ENCODE results near the gene ALKBH8.

DNA sequence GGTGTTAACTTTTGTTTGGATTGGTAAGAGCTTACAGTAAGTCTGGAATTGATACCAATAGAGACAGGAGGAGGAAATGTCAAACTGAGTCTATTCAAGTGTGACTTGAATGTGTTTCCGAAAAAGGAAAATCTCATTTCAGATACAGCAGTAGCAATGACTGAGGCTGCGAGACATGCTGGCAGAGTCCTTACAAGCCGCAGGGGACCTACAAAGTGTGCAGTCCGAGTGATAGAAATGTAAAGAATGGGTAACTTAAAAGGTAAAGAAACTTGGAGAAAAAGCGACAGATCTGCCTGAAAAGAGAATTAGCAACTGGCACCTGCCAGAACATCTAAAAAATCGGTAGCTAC lies 108.4 kb downstream of the ALKBH8 start:
- no peak for TF ChIP-seq POLR2A (IDR thresholded peaks at IDR 0.05; ENCODE audit: low read length)
- TF ChIP-seq MAZ (IDR thresholded peaks at IDR 0.05; ENCODE audit: borderline replicate concordance, low read depth, low read length), result no peak
- no peak for TF ChIP-seq REST (IDR thresholded peaks at IDR 0.05)
